SW480 (cell line): ENCODE results near the gene NSF.
"Not testable (repeated sequence)": the region's sequence is repeated elsewhere in the genome, so short reads cannot be mapped to it uniquely, and the experiment has no call there.

ENCODE experiments used
- DNase-seq: peaks from one replicate; pipeline ENCODE4 v3.0.0-alpha.2; 2016; ENCODE audit warnings: low spot score

NSF gene

GRCh38 chr17:46590157-46591146, at the start of gene NSF:
NSF (plus strand) TSS chr17:46590669; CDS start chr17:46590776, 107 bp downstream.
- DNase-seq: not testable (repeated sequence)

GRCh38 chr17:46548607-46549006, 41.9 kb upstream of the NSF start:
- DNase-seq: not testable (repeated sequence)

GRCh38 chr17:46559155-46559554, 31.3 kb upstream of the NSF start:
- DNase-seq: not testable (repeated sequence)

- not testable (repeated sequence) for DNase-seq
Observed at GRCh38 chr17:46560048-46560447, 30.4 kb upstream of the NSF start.

GRCh38 chr17:46566284-46566683, 24.2 kb upstream of the NSF start:
- not testable (repeated sequence) for DNase-seq

- not testable (repeated sequence) for DNase-seq
Observed at GRCh38 chr17:46566980-46567379, 23.5 kb upstream of the NSF start.

GRCh38 chr17:46571796-46572195, 18.7 kb upstream of the NSF start:
- not testable (repeated sequence) for DNase-seq

- DNase-seq: not testable (repeated sequence)
Observed at GRCh38 chr17:46579083-46580075, 11.1 kb upstream of the NSF start, which contains the start of gene ARL17A. ARL17A (minus strand) TSS chr17:46579691; CDS start chr17:46576322, 3,369 bp downstream.

- not testable (repeated sequence) for DNase-seq
Observed at GRCh38 chr17:46580082-46580481, 10.4 kb upstream of the NSF start.

GRCh38 chr17:46585444-46585843, 5.0 kb upstream of the NSF start:
- DNase-seq: not testable (repeated sequence)

- DNase-seq: not testable (repeated sequence)
Observed at GRCh38 chr17:46591332-46591731, 863 bp downstream of the NSF start.

GRCh38 chr17:46598344-46598931, 8.0 kb downstream of the NSF start:
- not testable (repeated sequence) for DNase-seq

GRCh38 chr17:46600767-46601166, 10.3 kb downstream of the NSF start:
- DNase-seq: not testable (repeated sequence)

GRCh38 chr17:46603125-46603524, 12.7 kb downstream of the NSF start:
- not testable (repeated sequence) for DNase-seq

GRCh38 chr17:46611304-46611703, 20.8 kb downstream of the NSF start:
- DNase-seq: not testable (repeated sequence)

GRCh38 chr17:46613876-46614275, 23.4 kb downstream of the NSF start:
- not testable (repeated sequence) for DNase-seq

GRCh38 chr17:46617121-46617520, 26.7 kb downstream of the NSF start:
- not testable (repeated sequence) for DNase-seq

- not testable (repeated sequence) for DNase-seq
Observed at GRCh38 chr17:46618975-46619374, 28.5 kb downstream of the NSF start.

GRCh38 chr17:46623790-46624189, 33.3 kb downstream of the NSF start:
- DNase-seq: not testable (repeated sequence)

- DNase-seq: not testable (repeated sequence)
Observed at GRCh38 chr17:46624726-46625125, 34.3 kb downstream of the NSF start.

GRCh38 chr17:46627452-46627851, 37.0 kb downstream of the NSF start:
- DNase-seq: not testable (repeated sequence)
